K562 (cell line): ENCODE results near the gene GGNBP2. TPM values are rescaled to one million over a fixed set of nuclear protein-coding genes. Genes with fewer than 3 reads are reported as not detected.

Source experiments
- ATF7 ChIP-seq: fragments of 450-650 bp; IDR thresholded peaks from 2 replicates; pipeline ENCODE4 v1.7.1; 2014; ENCODE audit warnings: mild to moderate bottlenecking, moderate library complexity
- BDP1 ChIP-seq: IDR thresholded peaks from 3 replicates; pipeline ENCODE4 v1.6.1; 2011; ENCODE audit not compliant: insufficient read length, insufficient read depth
- E2F4 ChIP-seq: sonication (generic); formaldehyde crosslinking; IDR thresholded peaks from 2 replicates; pipeline ENCODE4 v1.8.0; 2022; ENCODE audit warnings: mild to moderate bottlenecking, low read depth, missing genetic modification reagents
- FUS ChIP-seq: fragments of 200-400 bp; formaldehyde crosslinking; optimal IDR thresholded peaks from 2 replicates; pipeline ENCODE3; 2017; ENCODE audit warnings: low read depth, low read length
- SIX5 ChIP-seq, 2 experiments: IDR thresholded peaks; 2 replicates each; pipeline ENCODE4 v1.6.1; 2011; ENCODE audit warnings: low read length in 2 of 2, borderline replicate concordance in 1 of 2, low read depth in 1 of 2, mild to moderate bottlenecking in 1 of 2, moderate library complexity in 1 of 2; ENCODE audit not compliant: insufficient read depth in 1 of 2
- ZBTB40 ChIP-seq, 2 experiments: fragments of 450-650 bp in 1 of 2; sonication (generic) in 1 of 2; formaldehyde crosslinking in 1 of 2; IDR thresholded peaks; 2 replicates each; pipeline versions ENCODE4 v1.7.1 to v1.9.0; 2016 to 2022; ENCODE audit warnings: inconsistent platforms in 1 of 2, mild to moderate bottlenecking in 1 of 2, missing genetic modification reagents in 1 of 2
- ZNF316 ChIP-seq: fragments of 450-650 bp; IDR thresholded peaks from 2 replicates; pipeline ENCODE4 v1.6.1; 2016
- polyA plus RNA-seq, 8 experiments: library from polyadenylated mRNA; depleted of rRNA in 4 of 8; stranded (reverse) in 5 of 8; unstranded in 3 of 8; fragments of >200 nt; fragmentation: Nextera tagmentation in 2 of 8; fragmentation: Illumina TruSeq in 1 of 8; extraction: Ambion mirVana in 2 of 8; extraction: Trizol in 1 of 8; gene quantifications; 2 replicates each; pipeline versions ENCODE4 v1.2.1 to v1.2.3, GENCODE V29; 2011 to 2014; ENCODE audit warnings: inconsistent platforms in 1 of 8, missing spikeins in 1 of 8
- total RNA-seq, 7 experiments: library from RNA; depleted of rRNA in 6 of 7; stranded (reverse); fragments of >200 nt in 6 of 7; fragmentation: Illumina TruSeq in 2 of 7; extraction: Trizol in 2 of 7; gene quantifications; 2 replicates each; pipeline versions ENCODE4 v1.2.1 to v1.2.3, GENCODE V29; 2011 to 2021; ENCODE audit warnings: low replicate concordance in 1 of 7
- TF ChIP-seq, protein P1 (sequence below): IDR thresholded peaks from 2 replicates; pipeline ENCODE4 v1.6.1; 2016; ENCODE audit warnings: missing genetic modification characterization, missing compliant biosample characterization

GGNBP2 gene
- total and polyA plus RNA-seq, 9 of the 15 experiments (the other 6 are each of a cell fraction or from before 2014, with no cell fraction given), result 35.7 to 96.6 (median 64.1) TPM

DNA sequence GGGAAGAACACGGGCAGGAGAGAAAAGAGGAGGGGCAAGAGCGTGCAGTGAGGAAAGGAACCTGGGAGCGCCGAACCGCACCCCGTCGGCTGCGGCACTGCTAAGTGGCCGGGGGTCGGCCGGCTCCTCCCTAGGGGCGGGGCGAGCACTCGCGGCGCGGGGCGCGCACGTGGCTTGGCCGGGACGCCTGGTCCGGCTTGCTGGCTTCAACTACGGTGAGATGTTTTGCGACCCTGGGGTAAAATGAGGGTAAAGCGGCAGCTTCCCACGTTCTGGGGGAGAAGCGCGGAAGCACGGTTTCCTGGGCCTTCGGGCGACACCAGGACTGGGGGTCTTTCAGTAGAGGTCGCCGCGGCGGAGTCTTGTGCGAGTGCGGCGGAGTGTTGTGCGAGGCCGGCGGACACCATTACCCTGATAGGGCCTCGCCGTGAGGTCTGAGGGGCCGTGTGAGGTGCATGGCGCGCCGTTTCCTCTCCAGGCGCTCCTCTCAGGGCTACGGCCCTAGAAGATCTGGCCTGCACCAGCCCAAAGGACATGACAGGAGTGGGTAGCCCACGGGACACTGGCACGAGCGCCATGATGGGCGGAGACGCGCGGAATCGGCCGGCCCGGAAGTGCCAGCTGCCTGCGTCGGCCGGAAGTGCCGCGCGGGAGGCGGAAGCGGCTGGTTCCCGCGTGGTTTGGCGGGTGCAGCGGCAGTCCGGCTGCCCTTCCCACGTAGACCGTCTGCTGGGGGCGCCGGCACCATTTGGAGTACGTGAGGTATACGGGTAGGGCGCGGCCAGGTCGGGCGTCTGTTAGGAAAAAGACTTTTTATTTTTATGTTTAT is 9.7 kb upstream of the GGNBP2 start, which contains the start of the genes MYO19 and PIGW (continued):
- TF ChIP-seq SIX5 (IDR thresholded peaks at IDR 0.05; ENCODE audit: borderline replicate concordance in 1 of 2, insufficient read depth in 1 of 2, low read depth in 1 of 2, low read length in 2 of 2) (peak in 1 of 2 experiments; percentile 7; a peak in 1 of 4 replicates), ZBTB40 (IDR thresholded peaks at IDR 0.05) (peak; percentile 96), ZBTB40 (CRISPR knock-in tag; IDR thresholded peaks at IDR 0.05) (no peak), ATF7 (peak; percentile 65), E2F4 (CRISPR knock-in tag) (no peak), FUS (peak; percentile 42), ZNF316 (0 out of 2 replicates have a peak, but pooled peaks have one; percentile 23), BDP1 (no peak)
- TF ChIP-seq, protein P1, sequence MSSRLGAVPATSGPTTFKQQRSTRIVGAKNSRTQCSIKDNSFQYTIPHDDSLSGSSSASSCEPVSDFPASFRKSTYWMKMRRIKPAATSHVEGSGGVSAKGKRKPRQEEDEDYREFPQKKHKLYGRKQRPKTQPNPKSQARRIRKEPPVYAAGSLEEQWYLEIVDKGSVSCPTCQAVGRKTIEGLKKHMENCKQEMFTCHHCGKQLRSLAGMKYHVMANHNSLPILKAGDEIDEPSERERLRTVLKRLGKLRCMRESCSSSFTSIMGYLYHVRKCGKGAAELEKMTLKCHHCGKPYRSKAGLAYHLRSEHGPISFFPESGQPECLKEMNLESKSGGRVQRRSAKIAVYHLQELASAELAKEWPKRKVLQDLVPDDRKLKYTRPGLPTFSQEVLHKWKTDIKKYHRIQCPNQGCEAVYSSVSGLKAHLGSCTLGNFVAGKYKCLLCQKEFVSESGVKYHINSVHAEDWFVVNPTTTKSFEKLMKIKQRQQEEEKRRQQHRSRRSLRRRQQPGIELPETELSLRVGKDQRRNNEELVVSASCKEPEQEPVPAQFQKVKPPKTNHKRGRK, result no peak
